CD4-positive, alpha-beta T cell treated with Interleukin-6 at 100 ng/mL for 8 hours (primary cell): ENCODE measurements around the gene EPC1.
"Not testable (repeated sequence)": the region's sequence is repeated elsewhere in the genome, so short reads cannot be mapped to it uniquely, and the experiment has no call there.

ENCODE experiments used
- DNase-seq: peaks from one replicate; pipeline ENCODE4 v3.0.0-alpha.2; 2020; ENCODE audit warnings: mixed read lengths, low spot score

Gene EPC1

DNA sequence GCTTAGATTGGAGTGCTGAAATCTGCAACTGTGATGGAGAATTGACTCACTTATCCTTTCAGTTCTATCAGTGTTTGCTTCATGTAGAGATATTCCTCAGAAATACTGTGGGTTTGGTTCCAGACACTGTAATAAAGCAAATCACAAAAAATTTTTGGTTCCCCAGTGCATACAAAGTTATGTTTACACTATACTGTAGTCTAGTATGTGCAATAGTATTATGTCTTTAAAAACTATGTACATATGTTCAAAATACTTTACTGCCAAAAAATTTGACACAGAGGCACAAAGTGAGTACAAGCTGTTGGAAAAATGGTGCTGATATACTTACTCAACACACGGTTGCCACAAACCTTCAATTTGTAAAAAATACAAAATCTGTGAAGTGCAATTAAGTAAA, 112.5 kb downstream of the EPC1 start:
- no peak for DNase-seq

DNA sequence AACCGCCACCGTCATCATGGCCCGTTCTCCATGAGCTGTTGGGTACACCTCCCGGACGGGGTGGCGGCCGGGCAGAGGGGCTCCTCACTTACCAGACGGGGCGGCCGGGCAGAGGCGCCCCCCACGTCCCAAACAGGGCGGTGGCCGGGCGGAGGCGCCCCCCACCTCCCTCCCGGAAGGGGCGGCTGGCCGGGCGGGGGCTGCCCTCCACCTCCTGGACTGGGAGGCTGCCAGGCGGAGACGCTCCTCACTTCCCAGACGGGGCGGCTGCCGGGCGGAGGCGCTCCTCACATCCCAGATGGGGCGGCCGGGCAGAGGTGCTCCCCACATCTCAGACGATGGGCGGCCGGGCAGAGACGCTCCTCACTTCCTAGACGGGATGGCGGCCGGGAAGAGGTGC, 113.6 kb downstream of the EPC1 start:
- DNase-seq, result not testable (repeated sequence)

DNA sequence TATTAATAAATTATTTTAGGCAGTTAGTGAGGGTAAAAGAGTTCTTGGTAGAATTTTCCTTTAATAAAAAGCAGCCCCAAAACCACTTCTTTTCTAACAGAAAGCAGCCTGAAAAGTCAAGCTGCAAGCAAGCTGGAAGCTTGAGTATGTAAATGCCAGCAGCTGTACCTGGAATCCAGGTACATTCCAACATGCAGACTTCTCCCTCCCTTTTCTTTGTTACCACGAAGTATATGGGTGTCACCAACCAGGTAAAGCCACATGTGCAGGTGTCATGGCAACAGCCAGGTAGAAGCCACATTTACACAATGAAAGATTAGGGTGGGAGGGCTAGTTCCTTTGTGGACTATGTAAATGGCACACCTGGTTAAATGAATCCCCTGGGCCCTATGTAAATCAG, 114.6 kb downstream of the EPC1 start:
- DNase-seq, result no peak

DNA sequence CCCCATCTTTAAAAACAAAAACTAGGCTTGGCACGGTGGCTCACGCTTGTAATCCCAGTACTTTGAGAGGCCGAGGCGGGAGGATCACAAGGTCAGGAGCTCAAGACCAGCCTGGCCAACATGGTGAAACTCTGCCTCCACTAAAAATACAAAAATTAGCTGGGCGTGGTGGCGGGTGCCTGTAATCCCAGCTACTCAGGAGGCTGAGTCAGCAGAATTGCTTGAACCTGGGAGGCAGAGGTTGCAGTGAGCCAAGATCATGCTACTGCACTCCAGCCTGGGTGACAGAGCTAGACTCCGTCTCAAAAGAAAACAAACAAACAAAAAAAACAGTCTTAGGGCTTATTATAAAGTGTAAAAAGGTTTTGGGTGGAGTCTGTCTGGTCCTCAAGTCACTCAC, 117.2 kb downstream of the EPC1 start:
- not testable (repeated sequence) for DNase-seq

DNA sequence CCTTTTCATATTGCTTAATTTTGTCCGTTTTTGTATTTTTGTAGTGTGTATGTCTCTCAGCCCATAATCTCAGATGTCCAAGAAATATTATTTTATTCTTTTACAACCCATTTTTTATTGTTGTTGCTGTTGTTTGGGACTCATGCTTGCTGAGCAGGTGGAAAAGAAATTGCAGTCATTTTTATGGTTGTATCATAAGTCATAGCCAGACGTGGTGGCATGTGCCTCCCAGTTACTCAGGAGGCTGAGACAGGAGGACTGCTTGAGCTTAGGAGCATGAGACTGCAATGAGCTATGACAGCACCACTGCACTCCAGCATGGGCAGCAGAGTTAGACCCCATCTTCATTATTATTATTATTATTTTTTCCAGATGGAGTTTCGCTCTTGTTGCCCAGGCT, 117.8 kb downstream of the EPC1 start:
- no peak for DNase-seq

DNA sequence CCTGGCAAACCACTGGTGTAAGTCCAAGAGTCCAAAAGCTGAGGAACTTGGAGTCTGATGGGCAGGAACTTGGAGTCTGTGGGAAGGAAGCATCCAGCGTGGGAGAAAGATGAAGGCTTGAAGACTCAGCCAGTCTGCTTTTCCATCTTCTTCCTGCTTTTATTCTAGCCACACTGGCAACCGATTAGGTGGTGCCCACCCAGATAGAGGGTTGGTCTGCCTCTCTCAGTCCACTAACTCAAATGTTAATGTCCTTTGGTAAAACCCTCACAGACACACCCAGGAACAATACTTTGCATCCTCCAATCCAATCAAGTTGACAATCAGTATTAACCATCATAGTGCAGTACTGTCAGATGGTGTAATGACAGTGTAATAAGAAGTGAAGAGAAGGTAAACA, 119.2 kb downstream of the EPC1 start:
- no peak for DNase-seq

DNA sequence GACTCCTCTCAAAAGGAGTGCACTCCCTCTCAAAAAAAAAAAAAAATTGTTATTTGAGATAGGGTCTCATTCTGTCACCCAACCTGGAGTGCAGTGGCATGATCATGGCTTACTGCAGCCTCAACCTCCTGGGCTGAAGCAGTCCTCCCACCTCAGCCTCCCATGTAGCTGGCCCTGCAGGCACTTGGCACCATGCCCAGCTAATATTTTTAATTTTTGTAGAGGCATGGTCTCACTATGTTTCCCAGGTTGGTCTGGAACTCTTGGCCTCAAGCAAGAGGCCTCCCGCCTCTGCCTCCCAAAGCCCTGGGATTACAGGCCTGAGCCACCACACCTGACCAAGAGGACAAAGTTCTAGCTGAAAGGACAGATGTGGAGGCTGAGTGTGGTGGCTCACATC, 120.3 kb downstream of the EPC1 start:
- DNase-seq, result no peak

DNA sequence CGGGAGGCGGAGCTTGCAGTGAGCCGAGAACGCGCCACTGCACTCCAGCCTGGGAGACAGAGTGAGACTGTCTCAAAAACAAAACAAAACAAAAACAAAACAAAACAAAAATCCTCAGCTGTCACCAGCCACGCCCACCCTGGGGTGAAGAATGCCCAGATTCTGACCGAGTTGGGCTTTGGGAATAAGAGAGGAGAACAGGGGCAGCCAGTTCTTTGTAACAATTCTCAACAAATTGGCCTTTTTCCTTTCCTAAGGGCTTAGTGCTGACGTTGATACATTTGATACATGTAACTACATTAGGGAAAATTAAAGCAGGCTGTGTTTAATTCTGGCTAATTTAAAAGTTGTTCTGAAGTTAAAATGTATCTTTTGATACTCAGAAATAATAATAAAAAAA, 121.0 kb downstream of the EPC1 start:
- no peak for DNase-seq

DNA sequence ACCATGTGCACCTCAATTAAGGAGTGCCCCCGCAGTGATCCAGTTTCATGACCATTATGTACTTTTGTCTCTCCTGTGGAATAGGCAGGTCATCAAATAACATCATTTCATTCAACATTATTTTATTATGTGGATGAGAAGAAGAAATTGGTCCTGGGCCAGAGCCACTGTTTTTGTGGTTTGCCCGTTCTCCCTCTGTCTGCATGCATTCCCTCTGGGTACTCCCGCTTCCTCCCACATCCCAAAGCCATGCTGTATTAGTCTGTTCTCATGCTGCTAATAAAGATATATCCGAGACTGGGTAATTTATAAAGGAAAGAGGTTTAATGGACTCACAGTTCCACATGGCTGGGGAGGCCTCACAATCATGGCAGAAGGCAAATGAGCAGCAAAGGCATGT, 124.6 kb downstream of the EPC1 start:
- DNase-seq, result not testable (repeated sequence)

DNA sequence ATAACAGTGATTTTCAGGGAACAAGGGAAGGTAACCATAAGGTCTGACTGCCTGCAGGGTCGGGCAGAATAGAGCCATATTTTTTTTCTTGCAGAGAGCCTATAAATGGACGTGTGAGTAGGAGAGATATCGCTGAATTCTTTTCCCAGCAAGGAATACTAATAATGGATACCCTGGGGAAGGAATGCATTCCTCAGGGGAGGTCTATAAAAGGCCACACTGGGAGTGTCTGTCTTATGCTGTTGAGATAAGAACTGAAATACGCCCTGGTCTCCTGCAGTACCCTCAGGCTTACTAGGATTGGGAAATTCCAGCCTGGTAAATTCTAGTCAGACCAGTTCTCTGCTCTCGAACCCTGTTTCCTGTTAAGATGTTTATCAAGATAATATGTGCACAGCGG, 127.8 kb downstream of the EPC1 start:
- not testable (repeated sequence) for DNase-seq

DNA sequence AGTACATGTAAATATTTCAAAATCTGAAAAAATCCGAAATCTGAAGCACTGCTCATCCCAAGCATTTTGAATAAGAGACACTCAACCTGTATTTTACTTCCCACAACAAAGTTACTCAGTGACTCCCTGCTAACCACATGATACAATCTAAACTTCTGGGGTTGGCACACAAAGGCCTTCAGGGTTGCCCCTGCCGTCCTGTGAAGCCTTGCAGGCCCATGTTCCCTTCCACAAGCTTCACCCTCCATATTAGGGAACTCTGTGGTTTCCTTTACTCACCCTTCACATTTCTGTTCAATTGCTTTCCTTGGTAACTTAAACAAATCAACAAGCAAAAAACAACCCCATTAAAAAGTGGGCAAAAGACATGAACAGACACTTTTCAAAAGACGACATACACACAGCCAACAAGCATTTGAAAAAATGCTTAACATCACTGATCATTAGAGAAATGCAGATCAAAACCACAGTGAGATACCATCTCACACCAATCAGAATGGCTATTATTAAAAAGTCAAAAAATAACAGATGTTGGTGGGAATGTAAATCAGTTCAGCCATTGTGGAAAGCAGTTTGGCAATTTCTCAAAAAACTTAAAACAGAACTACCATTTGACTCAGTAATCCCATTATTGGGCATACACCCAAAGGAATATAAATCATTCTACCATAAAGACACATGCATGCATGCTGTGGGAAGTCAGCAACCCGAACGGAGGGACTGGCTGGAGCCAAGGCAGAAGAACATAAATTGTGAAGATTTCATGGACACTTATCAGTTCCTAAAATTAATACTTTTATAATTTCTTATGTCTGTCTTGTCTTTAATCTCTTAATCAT, 128.5 kb downstream of the EPC1 start:
- not testable (repeated sequence) for DNase-seq
